ENCODE measurements around the gene RABGAP1L. TPM values are rescaled to one million over a fixed set of nuclear protein-coding genes. Genes with fewer than 3 reads are reported as not detected.
A peak's percentile ranks its signal among the peaks of the same experiment; 100 is the strongest.

Gene RABGAP1L
- total RNA-seq, 1 experiment from 2014 or later: 43.9 TPM

- no peak for DNase-seq (ENCODE audit: low spot score)
Observed at GRCh38 chr1:174746024-174746808, 586.9 kb downstream of the RABGAP1L start.

GRCh38 chr1:174747613-174748012 is 588.3 kb downstream of the RABGAP1L start:
- DNase-seq (ENCODE audit: low spot score): no peak

- no peak for DNase-seq (ENCODE audit: low spot score)
Observed at GRCh38 chr1:174748586-174748985, 589.3 kb downstream of the RABGAP1L start.

- DNase-seq (ENCODE audit: low spot score): no peak
Observed at GRCh38 chr1:174753131-174753530, 593.8 kb downstream of the RABGAP1L start.

- no peak for DNase-seq (ENCODE audit: low spot score)
Observed at GRCh38 chr1:174761335-174761734, 602.0 kb downstream of the RABGAP1L start.

GRCh38 chr1:174761901-174762585 is 602.7 kb downstream of the RABGAP1L start:
- DNase-seq (ENCODE audit: low spot score): no peak

GRCh38 chr1:174764191-174764590 is 604.9 kb downstream of the RABGAP1L start:
- DNase-seq (ENCODE audit: low spot score): no peak

GRCh38 chr1:174766727-174767126 is 607.4 kb downstream of the RABGAP1L start:
- no peak for DNase-seq (ENCODE audit: low spot score)

GRCh38 chr1:174768516-174768915 is 609.2 kb downstream of the RABGAP1L start:
- no peak for DNase-seq (ENCODE audit: low spot score)

GRCh38 chr1:174768949-174769348 is 609.6 kb downstream of the RABGAP1L start:
- no peak for DNase-seq (ENCODE audit: low spot score)

GRCh38 chr1:174769961-174770549 is 610.7 kb downstream of the RABGAP1L start:
- peak; percentile 62 for DNase-seq (ENCODE audit: low spot score)

GRCh38 chr1:174775621-174776020 is 616.3 kb downstream of the RABGAP1L start:
- no peak for DNase-seq (ENCODE audit: low spot score)

GRCh38 chr1:174777262-174777661 is 617.9 kb downstream of the RABGAP1L start:
- DNase-seq (ENCODE audit: low spot score): no peak

GRCh38 chr1:174785510-174785909 is 626.2 kb downstream of the RABGAP1L start:
- no peak for DNase-seq (ENCODE audit: low spot score)

- DNase-seq (ENCODE audit: low spot score): no peak
Observed at GRCh38 chr1:174786358-174786757, 627.0 kb downstream of the RABGAP1L start.

- DNase-seq (ENCODE audit: low spot score): no peak
Observed at GRCh38 chr1:174786760-174787159, 627.4 kb downstream of the RABGAP1L start.

GRCh38 chr1:174788981-174789380 is 629.7 kb downstream of the RABGAP1L start:
- DNase-seq (ENCODE audit: low spot score): peak; percentile 66

GRCh38 chr1:174789399-174789798 is 630.1 kb downstream of the RABGAP1L start:
- peak; percentile 74 for DNase-seq (ENCODE audit: low spot score)

GRCh38 chr1:174791863-174792262 is 632.5 kb downstream of the RABGAP1L start:
- DNase-seq (ENCODE audit: low spot score): peak; percentile 28

- DNase-seq (ENCODE audit: low spot score): no peak
Observed at GRCh38 chr1:174794861-174795260, 635.5 kb downstream of the RABGAP1L start.

GRCh38 chr1:174795806-174796205 is 636.5 kb downstream of the RABGAP1L start:
- DNase-seq (ENCODE audit: low spot score): peak; percentile 48

GRCh38 chr1:174797398-174797797 is 638.1 kb downstream of the RABGAP1L start:
- DNase-seq (ENCODE audit: low spot score): no peak

GRCh38 chr1:174799136-174799479 is 639.8 kb downstream of the RABGAP1L start:
- no peak for DNase-seq (ENCODE audit: low spot score)
